Body of pancreas (tissue), 4 donors: ENCODE data around the gene EID1.

Experiments
- POLR2A ChIP-seq, 3 donors: fragments of 450-650 bp; IDR thresholded peaks; one replicate each; pipeline ENCODE4 v1.6.1; 2016; ENCODE audit warnings: antibody characterized with exemption in 3 of 3, mild to moderate bottlenecking in 2 of 3
- TF ChIP-seq, protein P1 (sequence below), 7 experiments: fragments of 450-650 bp in 4 of 7; fragments of 200-600 bp in 3 of 7; sonication (generic) in 3 of 7; IDR thresholded peaks; one replicate each; pipeline ENCODE4 v1.5.1; 2016 to 2019; ENCODE audit warnings: antibody characterized with exemption in 7 of 7

DNA sequence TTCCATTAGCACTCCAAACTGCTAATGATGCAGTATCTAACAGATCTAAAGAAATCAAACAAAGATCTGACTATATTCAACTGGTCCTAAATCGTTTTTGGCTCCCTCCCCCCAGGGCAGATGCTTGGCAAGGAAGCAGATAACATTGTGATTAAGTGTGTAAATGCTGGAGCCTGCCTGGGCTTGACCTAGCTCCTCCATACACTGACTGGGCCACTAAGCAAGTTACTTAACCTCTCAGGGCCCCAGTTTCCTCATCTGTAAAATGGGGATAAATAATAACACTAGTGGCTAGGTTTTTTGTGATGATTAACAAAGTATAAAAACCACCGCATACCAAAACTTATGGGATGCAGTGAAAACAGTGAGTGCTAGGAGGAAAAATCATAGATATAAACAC is 9.2 kb downstream of the EID1 start:
- TF ChIP-seq, protein P1, sequence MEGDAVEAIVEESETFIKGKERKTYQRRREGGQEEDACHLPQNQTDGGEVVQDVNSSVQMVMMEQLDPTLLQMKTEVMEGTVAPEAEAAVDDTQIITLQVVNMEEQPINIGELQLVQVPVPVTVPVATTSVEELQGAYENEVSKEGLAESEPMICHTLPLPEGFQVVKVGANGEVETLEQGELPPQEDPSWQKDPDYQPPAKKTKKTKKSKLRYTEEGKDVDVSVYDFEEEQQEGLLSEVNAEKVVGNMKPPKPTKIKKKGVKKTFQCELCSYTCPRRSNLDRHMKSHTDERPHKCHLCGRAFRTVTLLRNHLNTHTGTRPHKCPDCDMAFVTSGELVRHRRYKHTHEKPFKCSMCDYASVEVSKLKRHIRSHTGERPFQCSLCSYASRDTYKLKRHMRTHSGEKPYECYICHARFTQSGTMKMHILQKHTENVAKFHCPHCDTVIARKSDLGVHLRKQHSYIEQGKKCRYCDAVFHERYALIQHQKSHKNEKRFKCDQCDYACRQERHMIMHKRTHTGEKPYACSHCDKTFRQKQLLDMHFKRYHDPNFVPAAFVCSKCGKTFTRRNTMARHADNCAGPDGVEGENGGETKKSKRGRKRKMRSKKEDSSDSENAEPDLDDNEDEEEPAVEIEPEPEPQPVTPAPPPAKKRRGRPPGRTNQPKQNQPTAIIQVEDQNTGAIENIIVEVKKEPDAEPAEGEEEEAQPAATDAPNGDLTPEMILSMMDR (IDR thresholded peaks at IDR 0.05) = no peak
- no peak for TF ChIP-seq POLR2A (IDR thresholded peaks at IDR 0.05)
